Measurements from ENCODE around the gene SLC16A11. TPM values are rescaled to one million over a fixed set of nuclear protein-coding genes. Genes with fewer than 3 reads are reported as not detected.

SLC16A11 gene
- total RNA-seq, 1 donor from 2014 or later = 0.47 TPM

Other genes starting within 250 kb of the SLC16A11 start
- gene TEKT1, start 212.4 kb downstream of the SLC16A11 start, total RNA-seq = not detected in 2 replicates
- gene ALOX12, start 48.0 kb downstream of the SLC16A11 start, total RNA-seq = not detected in 2 replicates
- 140 and 144 TPM in 2 replicates for gene RNASEK, start 31.5 kb downstream of the SLC16A11 start, total RNA-seq
- gene BCL6B, start 21.0 kb downstream of the SLC16A11 start, total RNA-seq = 1.5 and 2.5 TPM in 2 replicates
- 14.3 and 14.8 TPM in 2 replicates for gene SLC16A13, start 8.1 kb downstream of the SLC16A11 start, total RNA-seq
- gene CLEC10A, start 36.2 kb upstream of the SLC16A11 start, total RNA-seq = not detected in 2 replicates
- gene ASGR2, start 70.7 kb upstream of the SLC16A11 start, total RNA-seq = not detected in 2 replicates
- gene ASGR1, start 135.3 kb upstream of the SLC16A11 start, total RNA-seq = 1.1 and 1.6 TPM in 2 replicates
- gene DLG4, start 175.7 kb upstream of the SLC16A11 start, total RNA-seq = 15.3 and 15.5 TPM in 2 replicates
- 287 and 294 TPM in 2 replicates for gene ACADVL, start 175.8 kb upstream of the SLC16A11 start, total RNA-seq
- gene DVL2, start 190.4 kb upstream of the SLC16A11 start, total RNA-seq = 70.0 and 73.5 TPM in 2 replicates
- gene PHF23, start 195.4 kb upstream of the SLC16A11 start, total RNA-seq = 52.5 and 55.4 TPM in 2 replicates
- gene GABARAP, start 198.4 kb upstream of the SLC16A11 start, total RNA-seq = 146 and 148 TPM in 2 replicates
- 191 and 193 TPM in 2 replicates for gene CTDNEP1, start 207.6 kb upstream of the SLC16A11 start, total RNA-seq
- gene ELP5, start 208.1 kb upstream of the SLC16A11 start, total RNA-seq = 73.6 and 75.5 TPM in 2 replicates
- gene CLDN7, start 218.4 kb upstream of the SLC16A11 start, total RNA-seq = 0.15 and 0.60 TPM in 2 replicates
- 0.17 and 0.31 TPM in 2 replicates for gene SLC2A4, start 237.6 kb upstream of the SLC16A11 start, total RNA-seq

Measured in activated T-helper 1 cell treated with anti-CD3 and anti-CD28 coated beads, Interleukin-12 subunit alpha, Interleukin-12 subunit beta, Interleukin-2, Interleukin-4 antibody, amounts not matched to agents 30 ng/mL and 10 ng/mL and 1 ng/mL, durations not matched to agents 14 hours and 24 hours and 36 hours (primary cell).